ENCODE data around the gene PBXIP1.
A peak's percentile ranks its signal among the peaks of the same experiment; 100 is the strongest.

Gene PBXIP1

GRCh38 chr1:154952664-154953063 lies 3.2 kb downstream of the PBXIP1 start:
- Mint-ChIP-seq H3K4me1 (peaks cover 57% of the 10 kb centered on the region), H3K4me3 (peak overlapping the region; percentile 12 to 46 (median 39)), H3K9me3 (no peaks in the 10 kb centered on the region), H3K27ac (peak overlapping the region; percentile 21 to 86 (median 84)), H3K36me3 (ENCODE audit: low read depth) (peaks cover 12% of the 10 kb centered on the region), H3K27me3 (ENCODE audit: low read depth) (no peaks in the 10 kb centered on the region)
- TF ChIP-seq CTCF (IDR thresholded peaks at IDR 0.05; ENCODE audit: unreplicated experiment in 3 of 3) = no peak

GRCh38 chr1:154951901-154952657 lies 3.8 kb downstream of the PBXIP1 start:
- Mint-ChIP-seq H3K4me3 (peak overlapping the region; percentile 12 to 46 (median 39)), H3K9me3 (no peaks in the 10 kb centered on the region), H3K4me1 (peaks cover 51% of the 10 kb centered on the region), H3K27ac (peak overlapping the region; percentile 21 to 86 (median 84)), H3K36me3 (ENCODE audit: low read depth) (peaks cover 12% of the 10 kb centered on the region), H3K27me3 (ENCODE audit: low read depth) (no peaks in the 10 kb centered on the region)
- TF ChIP-seq CTCF (IDR thresholded peaks at IDR 0.05; ENCODE audit: unreplicated experiment in 3 of 3) = no peak

GRCh38 chr1:154948079-154948478 lies 7.8 kb downstream of the PBXIP1 start:
- Mint-ChIP-seq H3K4me1 (peaks cover 35% of the 10 kb centered on the region), H3K9me3 (no peaks in the 10 kb centered on the region), H3K27ac (no peak overlapping the region), H3K27me3 (ENCODE audit: low read depth) (no peaks in the 10 kb centered on the region), H3K4me3 (no peak overlapping the region), H3K36me3 (ENCODE audit: low read depth) (peaks cover 16% of the 10 kb centered on the region)
- no peak for TF ChIP-seq CTCF (IDR thresholded peaks at IDR 0.05; ENCODE audit: unreplicated experiment in 3 of 3)

- no peak for TF ChIP-seq CTCF (IDR thresholded peaks at IDR 0.05; ENCODE audit: unreplicated experiment in 3 of 3)
- Mint-ChIP-seq H3K36me3 (ENCODE audit: low read depth) (peaks cover 16% of the 10 kb centered on the region), H3K27me3 (ENCODE audit: low read depth) (no peaks in the 10 kb centered on the region), H3K4me1 (peaks cover 22% of the 10 kb centered on the region), H3K27ac (peak overlapping the region in 2 of 3 experiments; percentile 5 to 20), H3K4me3 (no peak overlapping the region), H3K9me3 (no peaks in the 10 kb centered on the region)
Observed at GRCh38 chr1:154945962-154946850, 9.7 kb downstream of the PBXIP1 start.

GRCh38 chr1:154945160-154945961 lies 10.5 kb downstream of the PBXIP1 start:
- no peak overlapping the region for H3K4me3 Mint-ChIP-seq
- H3K36me3 Mint-ChIP-seq (ENCODE audit: low read depth) = peaks cover 11% of the 10 kb centered on the region
- no peaks in the 10 kb centered on the region for H3K27me3 Mint-ChIP-seq (ENCODE audit: low read depth)
- peak overlapping the region in 2 of 3 experiments; percentile 79 to 87 for H3K27ac Mint-ChIP-seq
- no peak for TF ChIP-seq CTCF (IDR thresholded peaks at IDR 0.05; ENCODE audit: unreplicated experiment in 3 of 3)
- no peaks in the 10 kb centered on the region for H3K9me3 Mint-ChIP-seq
- peaks cover 30% of the 10 kb centered on the region for H3K4me1 Mint-ChIP-seq
